Astrocyte of the cerebellum (primary cell): Measurements from ENCODE around the gene PPP2R2D.

ENCODE experiments used
- DNase-seq: peaks from one replicate; pipeline ENCODE4 v3.0.0-alpha.2; 2011; ENCODE audit warnings: low read depth
- H3K4me3 ChIP-seq: 2 replicates; pipeline ENCODE4 v1.5.1; 2011; ENCODE audit warnings: mild to moderate bottlenecking, low read depth, low read length, moderate library complexity
- in situ Hi-C: cut with HindIII; loops from 2 replicates; pipeline ENCODE4 v1.10.0; 2017; ENCODE audit warnings: low sequenced_read_pairs
- TF ChIP-seq, protein P1 (sequence below): IDR thresholded peaks from 2 replicates; pipeline ENCODE4 v1.5.1; 2012; ENCODE audit warnings: low read length, low read depth, moderate library complexity, mild to moderate bottlenecking; ENCODE audit errors: missing control alignments

PPP2R2D gene

DNA sequence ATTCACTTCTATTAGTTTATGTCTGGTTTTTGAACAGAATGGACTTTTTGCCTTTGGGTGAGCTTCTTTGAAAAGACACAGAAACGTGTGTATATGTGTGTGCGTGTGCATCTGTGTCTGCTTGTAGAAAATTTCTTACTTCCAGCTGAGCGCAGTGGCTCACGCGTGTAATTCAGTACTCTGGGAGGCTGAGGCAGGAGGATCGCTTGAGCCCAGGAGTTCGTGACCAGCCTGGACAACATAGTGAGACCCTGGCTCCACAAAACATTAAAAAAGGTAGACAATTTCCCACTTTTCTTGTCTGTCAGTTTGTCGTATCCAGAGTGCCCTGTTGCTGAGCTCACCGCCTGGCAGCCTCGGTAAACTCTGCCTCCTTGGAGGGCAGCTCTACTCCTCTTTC is 25.4 kb downstream of the PPP2R2D start:
- H3K4me3 ChIP-seq = no peak overlapping the region
- TF ChIP-seq, protein P1, sequence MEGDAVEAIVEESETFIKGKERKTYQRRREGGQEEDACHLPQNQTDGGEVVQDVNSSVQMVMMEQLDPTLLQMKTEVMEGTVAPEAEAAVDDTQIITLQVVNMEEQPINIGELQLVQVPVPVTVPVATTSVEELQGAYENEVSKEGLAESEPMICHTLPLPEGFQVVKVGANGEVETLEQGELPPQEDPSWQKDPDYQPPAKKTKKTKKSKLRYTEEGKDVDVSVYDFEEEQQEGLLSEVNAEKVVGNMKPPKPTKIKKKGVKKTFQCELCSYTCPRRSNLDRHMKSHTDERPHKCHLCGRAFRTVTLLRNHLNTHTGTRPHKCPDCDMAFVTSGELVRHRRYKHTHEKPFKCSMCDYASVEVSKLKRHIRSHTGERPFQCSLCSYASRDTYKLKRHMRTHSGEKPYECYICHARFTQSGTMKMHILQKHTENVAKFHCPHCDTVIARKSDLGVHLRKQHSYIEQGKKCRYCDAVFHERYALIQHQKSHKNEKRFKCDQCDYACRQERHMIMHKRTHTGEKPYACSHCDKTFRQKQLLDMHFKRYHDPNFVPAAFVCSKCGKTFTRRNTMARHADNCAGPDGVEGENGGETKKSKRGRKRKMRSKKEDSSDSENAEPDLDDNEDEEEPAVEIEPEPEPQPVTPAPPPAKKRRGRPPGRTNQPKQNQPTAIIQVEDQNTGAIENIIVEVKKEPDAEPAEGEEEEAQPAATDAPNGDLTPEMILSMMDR = no peak
- in situ Hi-C loops = no loop called here
- DNase-seq = no peak

DNA sequence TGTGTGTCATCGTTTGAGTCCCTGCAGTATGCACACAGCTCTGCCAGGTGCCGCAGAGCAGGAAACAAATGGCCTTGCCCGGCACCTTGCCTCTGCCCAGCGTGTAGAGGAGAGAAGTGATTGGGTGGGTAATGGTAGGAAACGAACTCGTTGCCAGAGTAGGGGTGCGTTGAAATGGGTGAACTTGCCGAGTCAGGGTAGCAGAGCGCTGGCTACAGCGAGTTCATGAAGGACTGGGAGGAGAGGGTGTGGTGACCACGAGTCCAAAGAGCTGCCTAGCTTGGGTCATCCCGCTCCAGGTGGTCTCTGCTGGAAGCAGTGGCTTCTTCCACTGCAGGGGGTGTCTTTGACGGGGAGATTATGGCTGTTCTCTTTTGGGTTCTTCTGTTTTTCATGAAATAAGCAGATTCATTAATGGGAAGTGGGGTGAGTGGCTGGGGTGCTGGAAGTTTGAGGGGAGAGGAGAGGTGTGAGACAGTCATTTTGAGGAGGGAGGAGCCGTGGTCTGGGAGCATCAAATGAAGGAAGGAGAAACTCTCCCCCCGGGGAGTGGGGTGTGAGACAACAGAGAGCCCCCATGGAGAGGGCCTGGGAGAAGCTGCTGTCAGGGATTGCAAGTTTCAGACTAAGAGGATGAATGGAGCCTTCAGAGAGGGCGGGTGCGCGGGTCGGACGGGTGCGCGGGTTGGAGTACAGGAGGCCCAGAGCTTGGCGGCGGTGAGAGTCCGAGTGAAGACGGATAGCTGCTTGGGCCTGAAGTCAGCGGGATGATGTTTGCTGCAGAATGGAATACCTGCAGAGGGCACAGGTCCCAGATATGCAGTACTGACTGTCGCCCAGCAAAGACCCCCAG is 26.2 kb downstream of the PPP2R2D start:
- in situ Hi-C loops = no loop called here
- no peak overlapping the region for H3K4me3 ChIP-seq
- TF ChIP-seq, protein P1 = no peak
- no peak for DNase-seq

DNA sequence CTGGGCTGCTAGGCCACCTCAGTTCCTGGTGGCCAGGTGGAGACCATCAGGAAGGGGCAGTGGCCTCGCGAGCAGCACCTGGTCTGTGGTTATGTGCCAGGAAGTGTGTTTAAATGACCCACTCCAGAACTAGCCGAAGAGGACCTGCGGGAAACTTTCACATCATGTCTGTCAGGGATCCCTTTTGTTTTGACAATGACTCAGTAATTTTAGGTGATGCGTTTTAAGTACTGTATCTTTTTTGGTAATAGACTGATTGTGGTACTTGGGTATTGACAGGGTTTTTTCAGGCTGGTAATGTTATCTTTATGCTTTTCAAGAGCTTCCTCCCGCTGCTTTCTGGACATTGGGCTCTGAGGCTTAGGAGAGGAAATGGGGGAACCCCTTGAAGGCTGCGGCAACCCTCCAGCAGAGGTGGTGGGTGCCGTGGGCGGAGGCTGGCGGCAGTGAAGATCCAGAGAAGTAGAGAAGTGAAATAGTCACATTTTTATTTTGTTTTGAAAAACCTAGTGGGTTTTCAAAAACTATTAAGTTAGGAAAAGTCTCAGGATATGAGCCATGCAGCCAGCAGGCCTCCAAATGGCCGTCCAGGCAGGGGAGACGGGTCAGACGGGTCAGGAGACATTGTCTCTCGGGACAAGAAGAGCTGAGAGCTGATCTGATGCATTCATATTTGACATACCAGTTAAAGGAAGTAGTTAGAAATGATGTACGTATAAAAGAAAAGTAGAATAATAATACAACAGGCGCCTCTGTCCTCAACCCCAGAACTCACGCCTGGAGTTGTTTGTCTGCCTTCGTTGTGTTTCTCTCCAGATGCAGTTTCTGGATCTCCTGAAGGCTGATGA is 27.7 kb downstream of the PPP2R2D start:
- DNase-seq = no peak
- TF ChIP-seq, protein P1 = no peak
- in situ Hi-C loops = no loop called here
- H3K4me3 ChIP-seq = no peak overlapping the region

DNA sequence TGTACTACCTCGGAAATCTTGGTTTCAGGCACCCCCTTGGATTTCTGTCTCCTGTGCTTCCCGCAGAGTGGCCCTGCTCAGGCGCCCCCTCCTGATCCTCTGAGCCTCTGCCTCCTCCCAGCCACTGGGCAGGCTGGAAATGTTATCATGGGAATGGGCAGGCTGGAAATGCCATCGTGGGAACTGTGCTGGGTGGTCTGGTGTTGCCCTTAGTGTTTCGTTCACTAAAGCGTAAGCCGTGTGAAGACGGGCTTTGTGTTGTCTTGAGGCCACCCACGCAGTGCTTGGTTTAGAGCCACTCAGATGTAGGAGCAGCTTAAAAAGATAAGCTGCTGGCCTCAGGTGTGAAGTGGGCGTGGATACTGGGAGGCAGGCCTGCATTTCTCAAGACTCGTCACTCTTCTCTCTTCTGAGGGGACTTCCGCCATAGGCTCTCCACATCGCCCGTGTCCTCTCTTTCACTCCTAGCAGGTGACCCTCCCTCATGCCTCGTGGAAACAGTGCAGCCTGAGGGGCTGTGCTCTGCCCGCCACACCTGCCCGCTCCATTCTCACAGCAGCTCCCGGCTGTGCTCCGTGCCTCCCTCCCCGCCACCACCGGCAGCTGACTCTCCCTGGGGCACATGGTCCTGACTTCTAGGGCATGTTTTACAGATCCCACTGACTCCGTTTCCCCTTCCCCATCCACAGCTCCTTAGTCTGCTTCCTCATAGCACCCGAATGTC is 28.5 kb downstream of the PPP2R2D start:
- TF ChIP-seq, protein P1 = no peak
- H3K4me3 ChIP-seq = no peak overlapping the region
- in situ Hi-C loops = no loop called here
- DNase-seq = no peak

DNA sequence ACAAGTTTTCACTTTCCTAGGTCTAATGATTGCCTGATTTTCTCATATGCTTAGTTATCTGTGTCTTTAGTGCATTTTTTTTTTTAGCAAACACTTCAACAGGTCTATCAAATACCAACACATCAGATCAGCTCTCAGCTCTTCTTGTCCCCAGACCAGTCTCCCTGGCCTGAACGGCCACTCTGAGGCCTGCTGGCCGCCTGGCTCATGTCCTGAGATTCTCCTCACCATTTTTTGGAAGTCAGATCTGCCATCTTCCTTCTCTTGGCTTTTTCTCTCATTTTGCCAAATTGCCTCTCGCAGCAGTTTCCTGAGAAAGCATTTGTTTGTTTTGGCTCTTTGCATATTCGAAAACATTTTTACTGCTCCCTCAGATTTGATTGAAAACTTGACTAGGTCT is 29.3 kb downstream of the PPP2R2D start:
- DNase-seq = no peak
- TF ChIP-seq, protein P1 = no peak
- H3K4me3 ChIP-seq = no peak overlapping the region
- in situ Hi-C loops = no loop called here
